BJ (cell line): Measurements from ENCODE around the gene NPSR1. TPM values are rescaled to one million over a fixed set of nuclear protein-coding genes. Genes with fewer than 3 reads are reported as not detected.
"Not testable (repeated sequence)": the region's sequence is repeated elsewhere in the genome, so short reads cannot be mapped to it uniquely, and the experiment has no call there.

Experiments used
- CTCF ChIA-PET: fragments of 350-600 bp; formaldehyde crosslinking; extraction: SDS; loops from one replicate; lab custom pipeline; 2021; ENCODE audit warnings: antibody characterized with exemption, inconsistent platforms; lab: Yijun Ruan, JAX
- POLR2A ChIA-PET: fragments of 300-600 bp; sonication (Branson Sonifier 250); formaldehyde crosslinking; extraction: SDS; loops from one replicate; lab custom pipeline; 2021; ENCODE audit warnings: antibody characterized with exemption; lab: Charles Lee
- DNase-seq: peaks from one replicate; pipeline ENCODE4 v3.0.0-alpha.2; 2011; ENCODE audit warnings: low read depth
- H3K27me3 ChIP-seq: 2 replicates; pipeline ENCODE4 v1.6.0; 2011; ENCODE audit warnings: low read length; ENCODE audit not compliant: control insufficient read depth, insufficient read depth
- H3K36me3 ChIP-seq: 2 replicates; pipeline ENCODE4 v1.5.1; 2011; ENCODE audit warnings: low read length; ENCODE audit not compliant: control insufficient read depth, insufficient read depth
- H3K4me3 ChIP-seq: 2 replicates; pipeline ENCODE4 v1.5.1; 2011; ENCODE audit warnings: low read depth, mild to moderate bottlenecking, control low read depth, low read length
- polyA plus RNA-seq: library from polyadenylated mRNA; depleted of rRNA; stranded (reverse); fragments of >200 nt; gene quantifications from 2 replicates; pipeline ENCODE4 v1.2.3, GENCODE V29; 2011
- TF ChIP-seq, protein P1 (sequence below): IDR thresholded peaks from 2 replicates; pipeline ENCODE4 v1.5.1; 2011; ENCODE audit warnings: low read depth, mild to moderate bottlenecking, control low read depth, inconsistent platforms, low read length, moderate library complexity; ENCODE audit not compliant: insufficient read depth

NPSR1 gene
- polyA plus RNA-seq, 1 experiment = not detected

DNA sequence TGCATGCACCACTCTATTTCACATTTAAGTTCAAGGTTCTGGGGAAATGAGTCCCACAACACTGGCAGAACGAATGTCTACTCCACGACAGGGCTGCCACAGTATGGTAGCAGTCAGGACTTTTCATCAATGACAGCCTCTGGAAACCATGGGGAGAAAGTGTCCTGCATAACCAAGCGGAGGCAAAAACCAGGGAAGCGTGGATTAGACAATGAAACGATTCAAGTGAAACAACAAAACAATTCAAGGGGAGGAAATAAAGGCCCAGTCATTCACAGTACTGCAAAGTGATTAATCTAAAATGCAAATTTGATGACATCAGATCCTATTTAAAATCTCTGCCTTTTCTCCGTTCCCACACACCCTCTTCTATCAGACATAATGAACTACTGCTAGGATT is 211.0 kb downstream of the NPSR1 start:
- H3K27me3 ChIP-seq = no peaks in the 10 kb centered on the region
- ChIA-PET CTCF (no interaction called here), POLR2A (no interaction called here)
- H3K36me3 ChIP-seq = no peaks in the 10 kb centered on the region
- H3K4me3 ChIP-seq = no peak overlapping the region
- TF ChIP-seq, protein P1, sequence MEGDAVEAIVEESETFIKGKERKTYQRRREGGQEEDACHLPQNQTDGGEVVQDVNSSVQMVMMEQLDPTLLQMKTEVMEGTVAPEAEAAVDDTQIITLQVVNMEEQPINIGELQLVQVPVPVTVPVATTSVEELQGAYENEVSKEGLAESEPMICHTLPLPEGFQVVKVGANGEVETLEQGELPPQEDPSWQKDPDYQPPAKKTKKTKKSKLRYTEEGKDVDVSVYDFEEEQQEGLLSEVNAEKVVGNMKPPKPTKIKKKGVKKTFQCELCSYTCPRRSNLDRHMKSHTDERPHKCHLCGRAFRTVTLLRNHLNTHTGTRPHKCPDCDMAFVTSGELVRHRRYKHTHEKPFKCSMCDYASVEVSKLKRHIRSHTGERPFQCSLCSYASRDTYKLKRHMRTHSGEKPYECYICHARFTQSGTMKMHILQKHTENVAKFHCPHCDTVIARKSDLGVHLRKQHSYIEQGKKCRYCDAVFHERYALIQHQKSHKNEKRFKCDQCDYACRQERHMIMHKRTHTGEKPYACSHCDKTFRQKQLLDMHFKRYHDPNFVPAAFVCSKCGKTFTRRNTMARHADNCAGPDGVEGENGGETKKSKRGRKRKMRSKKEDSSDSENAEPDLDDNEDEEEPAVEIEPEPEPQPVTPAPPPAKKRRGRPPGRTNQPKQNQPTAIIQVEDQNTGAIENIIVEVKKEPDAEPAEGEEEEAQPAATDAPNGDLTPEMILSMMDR = no peak
- DNase-seq = no peak

GRCh38 chr7:34870041-34870440 is 212.0 kb downstream of the NPSR1 start:
- H3K27me3 ChIP-seq, CTCF ChIA-PET, DNase-seq, H3K36me3 ChIP-seq, POLR2A ChIA-PET, H3K4me3 ChIP-seq: not testable (repeated sequence)

GRCh38 chr7:34874329-34874728 is 216.3 kb downstream of the NPSR1 start:
- CTCF ChIA-PET, H3K27me3 ChIP-seq, H3K4me3 ChIP-seq, DNase-seq, POLR2A ChIA-PET, H3K36me3 ChIP-seq: not testable (repeated sequence)

DNA sequence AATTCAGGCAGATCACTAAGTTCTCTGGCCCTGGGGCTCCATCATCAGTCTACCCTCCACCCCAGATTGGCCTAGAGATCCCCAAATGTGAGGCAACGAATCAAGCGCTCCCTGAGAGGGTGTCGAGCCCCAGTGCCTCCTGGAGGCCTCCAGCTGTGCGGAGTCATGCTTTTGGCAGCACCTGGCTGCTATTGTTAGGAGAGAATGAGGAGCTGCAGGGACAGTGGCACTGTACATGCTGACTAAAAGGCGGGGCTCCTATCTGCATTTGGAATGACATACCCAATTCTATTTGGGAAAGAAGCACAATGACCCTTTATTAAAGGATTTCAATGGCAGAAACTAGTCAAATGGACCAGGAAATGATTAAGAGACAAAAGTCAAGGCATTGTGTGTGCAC is 217.5 kb downstream of the NPSR1 start:
- H3K4me3 ChIP-seq = no peak overlapping the region
- POLR2A ChIA-PET = no interaction called here
- TF ChIP-seq, protein P1 = no peak
- H3K36me3 ChIP-seq = no peaks in the 10 kb centered on the region
- H3K27me3 ChIP-seq = no peaks in the 10 kb centered on the region; the same call in 1 of the 2 replicates
- CTCF ChIA-PET = no interaction called here
- DNase-seq = no peak

- H3K4me3 ChIP-seq, H3K27me3 ChIP-seq, DNase-seq, CTCF ChIA-PET, H3K36me3 ChIP-seq: not testable (repeated sequence)
- POLR2A ChIA-PET = interaction anchor here (0.5 kb wide), 1 partner anchor 537 kb away, joined by 3 read pairs; no protein-coding TSS in a partner anchor
Measured at GRCh38 chr7:34878944-34879735, 221.1 kb downstream of the NPSR1 start.

- no peaks in the 10 kb centered on the region for H3K36me3 ChIP-seq
- CTCF ChIA-PET = no interaction called here
- H3K4me3 ChIP-seq = no peak overlapping the region
- H3K27me3 ChIP-seq = no peaks in the 10 kb centered on the region; the same call in 1 of the 2 replicates
- no peak for DNase-seq
- POLR2A ChIA-PET = no interaction called here
- TF ChIP-seq, protein P1 = no peak
Measured at GRCh38 chr7:34879871-34880270, 221.9 kb downstream of the NPSR1 start.

DNA sequence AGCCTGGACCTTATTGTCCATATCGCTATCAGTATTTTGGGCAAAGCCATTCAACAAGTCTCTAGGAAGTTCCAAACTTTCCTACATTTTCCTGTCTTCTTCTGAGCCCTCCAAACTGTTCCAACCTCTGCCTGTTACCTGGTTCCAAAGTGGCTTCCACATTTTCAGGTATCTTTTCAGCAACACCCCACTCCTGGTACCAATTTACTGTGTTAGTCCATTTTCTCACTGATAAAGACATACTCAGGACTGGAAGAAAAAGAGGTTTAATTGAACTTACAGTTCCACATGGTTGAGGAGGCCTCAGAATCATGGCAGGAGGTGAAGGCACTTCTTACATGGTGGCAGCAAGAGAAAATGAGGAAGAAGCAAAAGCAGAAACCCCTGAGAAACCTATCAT is 225.8 kb downstream of the NPSR1 start:
- H3K4me3 ChIP-seq, POLR2A ChIA-PET, DNase-seq, H3K27me3 ChIP-seq, CTCF ChIA-PET, H3K36me3 ChIP-seq: not testable (repeated sequence)
